Stimulated activated CD8-positive, alpha-beta memory T cell treated with anti-CD3 and anti-CD28 coated beads, Interleukin-15, amount 100 ng/mL, for 1 hour (primary cell): ENCODE results near the gene LILRA6.
"Not testable (repeated sequence)": the region's sequence is repeated elsewhere in the genome, so short reads cannot be mapped to it uniquely, and the experiment has no call there.

Experiments
- DNase-seq: peaks from one replicate; pipeline ENCODE4 v3.0.0-alpha.2; 2020; ENCODE audit warnings: low read depth

LILRA6 gene

DNA sequence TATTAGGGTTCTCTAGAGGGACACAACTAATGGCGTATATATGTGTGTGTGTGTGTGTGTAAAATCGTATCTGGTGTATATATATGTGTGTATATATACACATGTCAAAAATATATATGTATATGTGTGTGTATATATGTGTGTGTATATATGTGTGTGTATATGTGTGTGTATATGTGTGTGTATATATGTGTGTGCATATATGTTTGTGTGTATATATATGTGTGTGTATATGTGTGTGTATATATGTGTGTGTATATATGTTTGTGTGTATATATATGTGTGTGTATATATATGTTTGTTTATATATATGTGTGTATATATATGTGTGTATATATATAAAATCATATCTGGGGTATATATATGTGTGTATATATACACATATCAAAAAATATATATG is 19.9 kb upstream of the LILRA6 start:
- DNase-seq = no peak

DNA sequence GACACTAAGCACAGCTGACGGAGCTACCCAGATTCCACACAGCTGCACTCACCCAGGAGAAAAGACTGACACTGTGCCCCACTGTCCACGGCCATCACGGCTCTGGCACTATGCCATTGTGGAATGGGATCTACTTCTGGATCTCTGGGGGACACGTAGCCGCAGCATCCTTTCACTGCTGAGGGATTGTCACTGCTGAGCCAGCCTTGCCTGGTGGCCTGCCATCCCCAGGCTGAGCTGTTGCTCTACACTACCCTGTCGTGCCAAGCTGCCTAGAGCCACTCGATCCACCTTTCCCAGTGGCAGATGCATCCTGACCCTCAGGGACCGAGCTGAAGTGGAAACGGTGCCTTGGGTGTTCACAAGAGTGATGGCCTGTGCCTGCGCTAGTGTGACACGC is 19.5 kb upstream of the LILRA6 start:
- DNase-seq = no peak

DNA sequence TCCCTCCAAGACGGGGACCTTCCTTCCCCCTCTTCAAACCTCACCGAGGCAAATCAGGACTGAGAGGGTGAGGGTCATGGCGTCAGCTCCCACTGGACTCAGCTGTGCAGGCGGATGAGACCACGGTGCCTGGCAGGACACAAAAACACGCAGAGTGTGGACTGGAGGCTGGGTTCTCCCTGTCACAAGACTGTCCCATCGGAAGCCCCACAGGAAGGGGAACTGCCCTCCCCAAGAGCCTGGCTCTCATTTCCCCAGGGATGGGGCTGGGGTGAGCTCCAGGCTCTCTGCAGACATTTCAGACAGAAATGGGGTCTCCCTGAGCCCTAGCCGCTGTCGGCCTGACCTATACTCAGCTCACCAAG is 14.5 kb upstream of the LILRA6 start, which contains the start of gene LILRB5:
Gene LILRB5, minus strand, starts transcription at position 158 of the 365 bp plus-strand sequence. Its CDS starts 80 bp downstream, at position 78.
- no peak for DNase-seq

DNA sequence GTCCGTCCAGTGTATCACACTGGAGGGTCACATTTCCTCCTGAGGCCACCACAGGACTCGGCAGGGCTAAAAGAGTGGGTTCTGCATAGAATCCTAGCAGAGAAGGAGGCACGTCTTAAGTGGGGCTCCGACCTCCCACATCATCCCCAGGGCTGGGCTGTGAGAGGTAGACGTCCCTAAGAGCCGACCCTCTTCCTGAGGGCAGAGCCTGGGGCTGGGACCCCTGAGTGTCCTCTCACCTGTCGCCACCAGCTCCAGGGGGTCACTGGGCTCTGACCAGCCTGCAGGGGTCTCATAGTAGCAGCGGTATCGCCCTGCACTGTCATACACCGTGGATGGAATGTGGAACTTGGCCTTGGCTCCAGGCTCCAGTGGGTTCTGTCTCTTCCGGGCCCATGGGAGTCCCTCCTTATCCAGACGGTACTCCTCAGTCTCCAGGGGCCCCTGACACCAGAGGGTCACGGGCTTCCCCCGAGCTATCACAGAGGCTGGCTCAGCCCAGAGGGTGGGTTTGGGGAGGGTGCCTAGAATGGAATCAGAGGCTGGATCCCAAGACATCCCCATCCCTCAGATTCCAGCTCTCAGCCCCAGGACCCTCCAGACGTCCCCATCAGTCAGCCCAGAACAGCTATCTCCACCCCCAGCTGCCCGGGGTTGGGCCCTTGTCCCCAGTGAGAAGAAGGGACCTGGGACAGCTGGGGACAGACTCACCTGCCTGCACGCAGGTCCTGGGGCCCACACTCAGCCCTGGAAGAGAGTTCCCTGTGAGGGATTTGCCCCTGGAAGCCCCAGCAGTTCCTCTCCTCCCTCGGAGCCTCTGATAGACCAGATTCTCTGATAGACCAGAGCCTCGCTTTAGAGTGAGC is 13.9 kb upstream of the LILRA6 start:
- no peak for DNase-seq

DNA sequence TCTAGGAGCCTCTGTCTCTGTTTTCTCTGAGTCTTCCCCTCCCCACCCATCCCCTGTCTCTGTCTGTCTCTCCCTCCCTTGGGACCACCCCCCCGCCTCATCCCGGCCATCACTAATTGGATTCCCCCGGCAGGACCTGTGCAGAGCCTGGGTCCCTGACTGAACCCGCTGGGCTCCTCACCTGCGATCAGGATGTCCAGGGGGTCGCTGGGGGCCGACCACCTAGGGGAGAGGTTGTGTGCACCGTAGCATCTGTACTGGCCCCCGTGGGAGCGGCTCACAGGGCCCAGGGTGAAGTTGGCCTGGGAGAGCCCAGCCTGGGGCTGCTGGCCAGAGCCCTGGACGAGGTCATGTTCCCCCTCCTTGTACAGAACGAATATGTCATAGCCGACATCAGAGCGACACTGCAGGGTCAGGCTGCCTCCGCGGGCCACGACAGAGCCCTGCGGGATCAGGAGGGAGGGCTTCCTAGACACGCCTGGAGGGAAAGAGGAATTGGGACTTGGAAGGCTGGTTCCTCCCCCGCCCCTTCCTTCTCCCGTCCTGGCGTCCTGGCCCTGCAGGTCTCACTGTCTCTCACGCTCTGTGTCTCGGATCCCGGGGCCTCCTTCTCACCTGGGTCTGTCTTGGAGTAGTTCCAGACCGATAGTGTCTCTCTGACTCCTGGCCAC is 12.7 kb upstream of the LILRA6 start:
- no peak for DNase-seq

DNA sequence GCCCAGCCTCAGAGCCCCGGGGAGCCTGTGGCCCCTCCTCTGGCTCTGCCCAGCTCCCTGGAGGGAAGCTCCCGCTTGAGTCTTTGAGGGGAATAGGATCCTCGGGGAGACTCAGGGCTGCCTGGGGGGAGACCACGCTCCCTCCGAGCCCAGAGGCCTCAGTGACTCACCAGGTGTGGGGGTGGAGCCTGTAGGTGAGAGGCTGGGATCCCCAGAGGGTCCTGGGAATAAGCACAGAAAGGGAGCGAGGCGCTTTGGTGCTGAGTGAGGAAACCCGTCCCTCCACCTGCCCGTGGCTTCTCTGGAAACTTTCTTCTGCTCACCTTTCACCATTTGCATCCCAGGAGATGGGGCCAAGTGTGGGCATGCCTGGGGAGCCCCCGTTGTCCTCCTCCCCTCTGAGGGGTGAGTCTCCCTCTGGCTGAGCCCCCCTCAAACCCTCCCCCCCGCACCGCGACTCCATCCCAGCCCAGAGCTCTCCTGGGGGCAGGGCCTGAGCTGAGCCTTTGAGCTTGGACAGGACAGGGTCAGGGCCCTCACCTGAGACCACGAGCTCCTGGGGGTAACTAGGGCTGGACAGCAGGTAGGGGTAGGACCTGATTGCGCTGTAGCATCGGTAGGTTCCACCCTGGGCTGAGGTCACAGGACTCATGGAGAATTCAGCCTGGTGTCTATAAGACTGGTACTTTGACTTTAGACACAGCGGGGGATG is 11.8 kb upstream of the LILRA6 start:
- no peak for DNase-seq

DNA sequence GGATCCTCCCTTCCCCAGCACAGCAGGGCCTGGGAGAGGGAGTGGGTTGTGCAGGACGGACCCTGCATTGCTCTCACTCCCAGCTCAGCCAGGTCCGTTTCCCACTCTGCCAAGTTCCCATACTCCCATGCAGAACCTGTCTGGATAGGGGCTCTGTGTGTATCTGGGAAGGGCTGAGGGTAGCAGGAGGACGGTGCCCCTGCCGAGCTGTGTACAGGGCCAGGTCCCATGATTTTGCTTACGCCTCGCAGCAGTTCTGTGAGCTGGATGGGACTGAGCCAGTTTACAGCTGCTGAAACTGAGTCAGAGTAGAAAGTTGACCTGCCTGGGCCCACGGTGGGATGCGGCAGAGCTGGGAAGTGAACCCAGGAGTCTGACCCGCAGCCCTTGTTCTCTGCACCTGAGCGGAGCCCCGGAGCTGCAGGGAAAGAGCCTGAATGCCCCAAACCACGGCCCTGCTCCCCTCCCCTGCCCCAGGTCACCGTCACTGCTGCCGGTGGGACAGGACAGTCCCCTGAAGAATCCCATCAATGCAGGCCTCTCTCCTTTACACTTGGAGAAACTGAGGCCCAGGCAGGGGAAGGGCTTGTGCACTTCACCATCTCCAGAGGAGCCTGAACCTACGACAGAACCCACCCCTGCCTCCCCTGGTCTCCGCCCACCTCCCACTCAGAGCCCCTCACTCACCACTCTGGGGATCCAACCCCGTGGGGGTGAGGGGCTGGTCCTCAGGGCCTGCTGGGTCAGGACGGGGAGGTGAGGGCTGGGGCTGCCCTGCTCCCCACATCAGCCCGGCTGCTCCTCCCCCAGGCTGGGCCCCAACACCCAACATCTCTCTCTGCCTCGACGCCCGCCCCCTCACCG is 11.0 kb upstream of the LILRA6 start:
- no peak for DNase-seq

DNA sequence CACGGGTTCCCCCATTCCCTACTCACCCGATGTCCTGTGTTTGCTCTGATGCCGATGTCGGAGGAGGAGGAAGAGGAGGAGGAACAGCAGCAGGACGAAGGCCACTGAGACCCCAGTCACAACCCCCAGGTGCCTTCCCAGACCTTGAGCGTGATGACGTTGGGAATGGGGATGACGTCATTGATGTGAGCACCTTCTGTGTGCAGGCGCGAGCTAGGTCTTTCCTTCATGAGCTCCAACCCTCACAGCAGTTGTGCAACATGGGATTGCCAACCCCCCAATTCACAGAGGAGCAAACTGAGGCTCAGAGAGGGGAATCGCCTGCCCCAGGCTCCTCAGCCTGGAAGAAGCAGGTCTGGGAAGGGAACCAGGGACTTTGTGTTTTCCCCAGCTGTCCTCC is 10.3 kb upstream of the LILRA6 start:
- DNase-seq = no peak

DNA sequence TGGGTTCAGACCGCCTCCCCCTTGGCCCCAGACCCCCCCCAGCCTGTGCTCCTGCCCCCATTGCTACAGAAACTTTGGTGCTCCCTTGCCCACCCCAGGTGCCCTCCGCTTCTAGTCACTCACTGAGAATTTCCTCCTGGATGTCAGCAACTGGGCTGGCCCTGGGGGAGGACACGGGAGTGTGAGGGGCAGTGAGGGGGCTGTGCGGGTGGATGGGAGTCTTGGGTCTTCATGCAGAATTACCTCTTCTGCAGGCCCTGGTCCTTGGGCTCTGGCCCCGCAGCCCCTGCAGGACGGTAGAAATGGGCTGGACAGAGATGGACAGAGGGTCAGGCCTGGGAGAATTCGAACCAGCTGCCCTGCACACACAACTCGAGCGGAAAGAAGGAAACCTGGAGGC is 9.7 kb upstream of the LILRA6 start:
- no peak for DNase-seq

DNA sequence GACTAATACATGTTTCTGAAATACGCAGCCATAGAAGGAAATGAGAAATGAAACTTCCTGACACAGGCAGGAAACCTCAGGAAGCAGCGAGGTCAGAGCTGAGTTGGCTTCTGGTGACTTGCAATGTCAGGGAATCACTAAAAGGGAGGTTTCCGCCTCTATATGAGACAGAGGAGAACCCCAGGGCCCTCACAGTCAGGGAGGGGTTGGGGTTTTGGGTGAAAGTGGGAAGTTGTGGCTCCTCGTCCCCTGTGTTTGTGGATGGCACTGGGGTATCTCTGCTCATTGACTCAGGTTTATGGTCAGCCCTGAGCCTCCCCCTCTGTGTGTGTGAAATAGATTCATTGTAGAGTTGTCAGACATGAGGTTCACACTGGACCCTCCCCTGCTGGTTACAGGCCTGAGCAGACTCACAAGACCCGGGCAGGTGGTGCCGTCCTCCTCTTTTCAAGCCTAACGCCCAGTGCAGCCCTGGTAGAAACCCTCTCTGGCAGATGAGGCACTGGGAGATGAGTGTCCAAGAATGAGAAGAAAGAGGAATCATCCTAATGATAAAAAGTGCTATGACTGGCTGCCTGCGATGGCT is 5.5 kb upstream of the LILRA6 start:
- no peak for DNase-seq

DNA sequence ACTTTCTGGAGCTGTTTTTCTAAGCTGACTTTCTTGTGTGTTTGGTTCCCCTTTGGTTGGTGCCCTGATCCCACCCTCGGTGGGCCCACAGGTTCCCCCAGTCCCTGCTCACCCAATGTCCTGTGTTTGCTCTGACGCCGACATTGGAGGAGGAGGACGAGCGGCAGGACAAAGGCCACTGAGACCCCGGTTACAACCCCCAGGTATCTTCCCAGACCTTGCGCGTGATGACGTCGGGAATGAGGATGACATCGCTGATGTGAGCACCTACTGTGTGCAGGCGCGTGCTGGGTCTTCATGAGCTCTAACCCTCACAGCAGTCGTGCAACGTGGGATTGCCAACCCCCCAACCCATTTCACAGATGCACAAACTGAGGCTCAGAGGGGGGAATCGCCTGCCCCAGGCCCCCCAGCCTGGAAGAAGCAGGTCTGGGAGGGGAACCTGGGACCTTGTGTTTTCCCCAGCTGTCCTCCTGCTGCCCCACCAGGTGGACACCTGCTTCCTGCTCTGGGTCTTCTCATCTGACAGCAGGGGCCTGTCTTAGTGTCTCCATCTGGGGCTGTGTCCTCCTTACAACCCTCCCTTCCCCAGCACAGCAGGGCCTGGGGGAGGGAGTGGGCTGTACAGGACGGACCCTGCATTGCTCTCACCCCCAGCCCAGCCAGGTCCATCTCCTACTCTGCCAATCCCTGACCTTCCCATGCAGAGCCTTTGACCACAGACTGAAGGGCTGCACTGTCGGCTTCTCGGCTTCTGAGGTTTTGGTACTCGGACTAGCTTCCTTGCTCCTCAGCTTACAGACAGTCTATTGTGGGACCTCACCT is 4.7 kb upstream of the LILRA6 start:
- DNase-seq = no peak

DNA sequence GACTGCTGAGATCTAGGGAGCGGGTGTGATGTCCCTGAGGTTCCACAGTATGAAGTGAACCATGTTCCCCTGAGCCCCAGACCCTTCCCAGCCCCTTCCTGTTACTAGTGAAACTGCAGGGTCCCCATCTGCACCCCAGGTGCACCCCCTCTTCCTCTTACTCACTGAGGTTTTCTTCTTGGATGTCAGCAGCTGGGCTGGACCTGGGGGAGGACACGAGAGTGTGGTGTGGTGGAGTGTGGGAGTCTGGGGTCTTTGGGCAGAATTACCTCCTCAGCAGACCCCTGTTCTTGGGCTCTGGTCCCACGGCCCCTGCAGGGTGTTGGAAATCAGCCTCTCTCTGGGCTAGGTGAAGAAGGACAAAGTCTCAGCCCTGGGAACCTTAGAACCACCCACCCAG is 3.3 kb upstream of the LILRA6 start:
- no peak for DNase-seq

DNA sequence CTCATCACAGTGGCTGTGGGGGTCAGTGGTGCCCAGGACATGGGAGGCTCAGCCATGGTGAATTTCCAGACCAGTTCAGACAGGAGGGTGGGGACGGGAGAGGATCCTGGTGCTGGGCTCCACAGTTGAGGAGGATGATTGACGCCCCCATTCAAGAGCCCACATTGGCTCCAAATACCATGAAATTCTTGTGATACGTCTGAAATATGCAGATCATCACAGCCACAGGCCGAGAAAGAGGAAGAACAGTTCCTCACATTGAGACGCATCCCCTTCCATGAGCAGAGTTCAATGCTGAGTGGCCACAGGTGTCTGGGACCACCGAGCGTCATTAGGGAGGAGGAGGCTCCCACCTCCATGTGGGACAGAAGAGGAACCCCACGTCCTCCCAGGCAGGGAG is 1.2 kb upstream of the LILRA6 start:
- not testable (repeated sequence) for DNase-seq

DNA sequence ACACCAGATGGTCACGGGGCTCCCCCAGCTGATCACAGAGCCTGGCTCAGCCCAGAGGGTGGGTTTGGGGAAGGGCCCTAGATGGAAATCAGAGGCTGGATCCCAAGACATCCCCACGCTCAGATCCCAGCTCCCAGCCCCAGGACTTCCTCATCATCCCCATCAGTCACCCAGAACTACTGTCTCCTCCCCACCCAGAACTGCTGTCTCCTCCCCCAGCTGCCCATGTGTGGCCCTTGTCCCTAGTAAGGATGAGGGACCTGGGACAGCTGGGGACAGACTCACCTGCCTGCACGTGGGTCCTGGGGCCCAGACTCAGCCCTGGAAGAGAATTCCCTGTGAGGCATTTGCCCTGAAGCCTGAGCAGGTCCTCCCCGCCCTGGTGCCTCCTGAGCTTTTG is 356 bp downstream of the LILRA6 start:
- not testable (repeated sequence) for DNase-seq

DNA sequence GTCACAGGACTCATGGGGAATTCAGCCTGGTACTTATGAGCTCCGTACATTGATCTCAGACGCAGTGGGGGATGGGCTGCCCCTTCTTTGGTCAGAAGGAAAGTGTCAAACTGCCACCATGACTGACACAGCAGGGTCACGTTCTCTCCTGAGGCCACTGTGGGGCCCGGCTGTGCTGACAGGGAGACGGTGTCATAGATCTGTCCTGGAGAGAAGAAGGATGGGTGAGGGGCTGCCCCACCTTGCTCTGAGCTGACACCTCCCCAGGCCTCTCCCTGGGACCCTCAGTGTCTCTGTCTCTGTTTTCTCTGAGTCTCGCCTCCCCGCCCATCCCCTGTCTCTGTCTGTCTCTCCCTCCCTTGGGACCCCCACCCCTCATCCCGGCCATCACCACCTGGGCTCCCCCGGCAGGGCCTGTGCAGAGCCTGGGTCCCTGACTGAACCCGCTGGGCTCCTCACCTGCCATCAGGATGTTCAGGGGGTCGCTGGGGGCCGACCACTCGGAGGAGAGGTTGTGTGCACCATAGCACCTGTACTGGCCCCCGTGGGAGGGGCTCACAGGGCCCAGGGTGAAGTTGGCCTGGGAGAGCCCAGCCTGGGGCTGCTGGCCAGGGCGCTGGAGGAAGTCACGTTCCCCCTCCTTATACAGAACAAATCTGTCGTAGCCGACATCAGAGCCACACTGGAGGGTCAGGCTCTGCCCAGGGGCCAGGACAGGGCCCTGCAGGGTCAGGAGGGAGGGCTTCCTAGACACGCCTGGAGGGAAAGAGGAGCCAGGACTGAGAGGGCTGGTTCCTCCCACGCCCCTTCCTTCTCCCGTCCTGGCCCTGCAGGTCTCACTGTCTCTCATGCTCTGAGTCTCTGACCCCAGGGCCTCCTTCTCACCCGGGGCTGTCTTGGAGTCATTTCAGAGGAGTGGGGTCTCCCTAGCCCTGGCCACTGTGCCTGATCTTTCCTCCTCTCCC is 1.9 kb downstream of the LILRA6 start:
- not testable (repeated sequence) for DNase-seq

DNA sequence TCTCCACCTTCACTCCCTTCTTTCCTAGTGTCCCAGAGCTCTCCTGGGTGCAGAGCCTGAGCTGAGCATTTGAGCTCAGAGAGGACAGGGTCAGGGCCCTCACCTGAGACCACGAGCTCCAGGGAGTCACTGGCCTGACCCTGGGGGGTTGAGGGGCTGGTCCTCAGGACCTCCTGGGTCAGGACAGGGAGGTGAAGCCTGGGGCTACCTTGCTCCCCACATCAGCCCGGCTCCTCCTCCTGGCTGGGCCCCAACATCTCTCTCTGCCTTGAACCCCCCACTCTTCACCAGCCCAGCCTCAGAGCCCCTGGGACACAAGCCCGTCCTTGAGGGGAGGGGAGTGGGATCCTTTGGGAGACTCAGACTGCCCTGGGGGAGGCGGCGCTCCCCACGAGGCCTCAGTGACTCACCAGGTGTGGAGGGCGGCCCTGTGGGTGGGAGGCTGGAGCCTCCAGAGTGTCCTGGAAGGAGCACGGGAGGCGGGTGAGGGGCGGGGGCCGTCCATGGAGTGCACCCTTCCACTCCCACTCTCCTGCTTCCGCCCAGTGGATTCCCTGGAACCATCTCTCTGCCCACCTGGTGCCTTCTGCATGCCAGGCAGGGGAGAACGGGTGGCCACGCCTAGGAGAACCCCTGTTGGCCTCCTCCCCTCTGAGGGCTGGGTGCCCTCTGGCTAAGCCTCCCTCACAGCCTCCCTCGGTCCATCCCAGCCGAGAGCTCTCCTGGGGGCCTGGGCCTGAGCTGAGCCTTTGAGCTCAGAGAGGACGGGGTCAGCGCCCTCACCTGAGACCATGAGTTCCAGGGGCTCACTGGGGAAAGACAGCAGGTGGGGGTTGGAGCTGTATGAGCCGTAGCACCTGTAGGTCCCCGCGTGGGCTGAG is 2.9 kb downstream of the LILRA6 start:
- DNase-seq = not testable (repeated sequence)

DNA sequence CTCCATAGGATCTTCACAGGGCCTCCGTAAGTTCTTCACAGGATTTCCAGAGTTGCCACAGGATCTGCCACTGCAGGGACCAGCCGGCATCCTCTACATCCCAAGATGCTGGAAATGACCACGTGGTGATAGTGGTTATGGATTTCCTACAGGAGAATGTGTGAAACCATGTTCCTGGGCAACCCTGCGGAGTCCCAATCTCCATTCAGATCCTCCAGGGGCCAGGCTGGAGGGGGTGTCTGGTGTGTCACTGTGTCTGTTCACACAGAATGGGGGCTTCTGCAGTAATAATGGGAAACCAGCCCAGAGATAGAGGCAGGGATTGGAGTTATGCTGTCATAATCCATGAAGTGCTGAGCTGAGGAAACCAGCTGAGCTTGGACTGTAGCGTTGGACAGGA is 8.6 kb downstream of the LILRA6 start:
- no peak for DNase-seq
